Prostate gland (tissue), 2 donors: ENCODE data around the gene ALDOB.

Experiments used
- CTCF ChIP-seq, 4 experiments: fragments of 200-600 bp in 2 of 4; fragments of 450-650 bp in 2 of 4; sonication (generic) in 2 of 4; IDR thresholded peaks; 1 replicate in 3 of 4; 2 replicates in 1 of 4; pipeline ENCODE4 v1.5.1; 2016 to 2019; ENCODE audit warnings: antibody characterized with exemption in 4 of 4, mild to moderate bottlenecking in 2 of 4, moderate library complexity in 2 of 4
- POLR2A ChIP-seq: fragments of 450-650 bp; IDR thresholded peaks from one replicate; pipeline ENCODE4 v1.6.1; 2016; ENCODE audit warnings: antibody characterized with exemption, mild to moderate bottlenecking
- POLR2AphosphoS5 ChIP-seq: sonication (generic); formaldehyde crosslinking; IDR thresholded peaks from one replicate; pipeline ENCODE4 v1.6.1; 2017; ENCODE audit warnings: antibody characterized with exemption

DNA sequence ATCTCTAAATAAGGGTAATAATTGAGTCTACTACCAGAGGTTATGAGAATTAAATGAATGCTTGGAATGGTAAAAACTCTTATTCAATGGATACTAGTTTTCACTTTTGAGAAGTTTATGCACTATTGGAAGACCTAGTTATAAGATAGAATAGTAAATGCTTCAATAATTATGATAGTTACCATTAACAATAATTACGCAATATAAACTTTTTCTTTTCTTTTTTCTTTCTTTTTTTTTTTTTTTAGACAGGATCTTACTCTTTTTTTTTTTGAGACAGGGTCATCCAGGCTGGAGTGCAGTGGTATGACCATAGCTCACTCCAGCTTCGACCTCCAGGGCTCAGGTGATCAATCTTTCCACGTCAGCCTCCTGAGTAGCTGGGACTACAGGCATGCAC lies 6.7 kb downstream of the ALDOB start:
- TF ChIP-seq CTCF (IDR thresholded peaks at IDR 0.05): no peak
- no peak for TF ChIP-seq POLR2AphosphoS5
- TF ChIP-seq POLR2A: no peak
